ENCODE results near the gene ZNF628.

DNA sequence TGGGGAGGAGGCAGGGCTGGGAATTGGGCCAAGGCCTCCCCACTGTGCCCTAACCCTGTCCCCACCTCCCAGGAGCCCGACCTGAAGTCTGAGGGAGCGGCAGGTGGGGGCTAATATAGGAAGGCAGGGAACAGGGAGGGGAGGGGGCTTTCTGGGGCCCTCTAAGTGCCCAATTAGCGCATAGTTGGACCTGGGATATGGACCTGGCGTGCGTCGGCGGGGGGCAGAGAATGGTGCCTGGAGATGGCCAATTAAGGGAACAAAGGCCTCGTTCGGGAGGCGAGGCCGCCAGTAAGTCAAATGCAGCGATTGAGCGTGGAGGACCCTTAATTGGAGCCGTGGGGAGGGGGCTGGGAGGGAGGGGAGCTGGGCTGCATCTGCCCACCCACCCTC lies 11.8 kb upstream of the ZNF628 start, which contains the start of gene C19orf85:
- TF ChIP-seq, protein P1, sequence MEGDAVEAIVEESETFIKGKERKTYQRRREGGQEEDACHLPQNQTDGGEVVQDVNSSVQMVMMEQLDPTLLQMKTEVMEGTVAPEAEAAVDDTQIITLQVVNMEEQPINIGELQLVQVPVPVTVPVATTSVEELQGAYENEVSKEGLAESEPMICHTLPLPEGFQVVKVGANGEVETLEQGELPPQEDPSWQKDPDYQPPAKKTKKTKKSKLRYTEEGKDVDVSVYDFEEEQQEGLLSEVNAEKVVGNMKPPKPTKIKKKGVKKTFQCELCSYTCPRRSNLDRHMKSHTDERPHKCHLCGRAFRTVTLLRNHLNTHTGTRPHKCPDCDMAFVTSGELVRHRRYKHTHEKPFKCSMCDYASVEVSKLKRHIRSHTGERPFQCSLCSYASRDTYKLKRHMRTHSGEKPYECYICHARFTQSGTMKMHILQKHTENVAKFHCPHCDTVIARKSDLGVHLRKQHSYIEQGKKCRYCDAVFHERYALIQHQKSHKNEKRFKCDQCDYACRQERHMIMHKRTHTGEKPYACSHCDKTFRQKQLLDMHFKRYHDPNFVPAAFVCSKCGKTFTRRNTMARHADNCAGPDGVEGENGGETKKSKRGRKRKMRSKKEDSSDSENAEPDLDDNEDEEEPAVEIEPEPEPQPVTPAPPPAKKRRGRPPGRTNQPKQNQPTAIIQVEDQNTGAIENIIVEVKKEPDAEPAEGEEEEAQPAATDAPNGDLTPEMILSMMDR (IDR thresholded peaks at IDR 0.05) = no peak
- TF ChIP-seq POLR2A (IDR thresholded peaks at IDR 0.05) = no peak
